Uterus (tissue), 2 donors: ENCODE measurements around the gene HRAS.

ENCODE experiments used
- POLR2A ChIP-seq, 2 donors: fragments of 450-650 bp; IDR thresholded peaks; one replicate each; pipeline ENCODE4 v1.6.1; 2016; ENCODE audit warnings: antibody characterized with exemption in 2 of 2, mild to moderate bottlenecking in 1 of 2, moderate library complexity in 1 of 2
- TF ChIP-seq, protein P1 (sequence below), 4 experiments: fragments of 200-600 bp in 2 of 4; fragments of 450-650 bp in 2 of 4; sonication (generic) in 2 of 4; IDR thresholded peaks; one replicate each; pipeline ENCODE4 v1.5.1; 2016 to 2019; ENCODE audit warnings: antibody characterized with exemption in 4 of 4, mild to moderate bottlenecking in 2 of 4, moderate library complexity in 1 of 4

DNA sequence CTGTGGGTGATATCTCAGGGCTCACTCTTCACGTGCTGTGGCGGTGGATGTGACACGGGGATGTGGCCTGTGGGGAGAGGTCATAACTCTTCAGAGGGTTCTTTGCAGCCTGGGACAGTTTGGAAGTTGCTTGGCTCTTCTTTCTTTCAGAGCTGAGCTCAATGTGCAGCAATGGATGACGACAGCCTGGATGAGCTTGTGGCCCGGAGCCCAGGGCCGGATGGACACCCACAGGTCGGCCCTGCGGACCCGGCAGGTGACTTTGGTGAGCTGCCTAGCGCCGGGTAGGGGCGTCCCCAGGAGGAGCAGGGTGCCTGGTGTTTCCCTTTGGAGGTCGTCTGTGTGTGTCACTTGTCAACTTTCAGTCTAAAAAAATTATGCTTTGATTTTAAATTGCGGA is 46.0 kb upstream of the HRAS start:
- TF ChIP-seq, protein P1, sequence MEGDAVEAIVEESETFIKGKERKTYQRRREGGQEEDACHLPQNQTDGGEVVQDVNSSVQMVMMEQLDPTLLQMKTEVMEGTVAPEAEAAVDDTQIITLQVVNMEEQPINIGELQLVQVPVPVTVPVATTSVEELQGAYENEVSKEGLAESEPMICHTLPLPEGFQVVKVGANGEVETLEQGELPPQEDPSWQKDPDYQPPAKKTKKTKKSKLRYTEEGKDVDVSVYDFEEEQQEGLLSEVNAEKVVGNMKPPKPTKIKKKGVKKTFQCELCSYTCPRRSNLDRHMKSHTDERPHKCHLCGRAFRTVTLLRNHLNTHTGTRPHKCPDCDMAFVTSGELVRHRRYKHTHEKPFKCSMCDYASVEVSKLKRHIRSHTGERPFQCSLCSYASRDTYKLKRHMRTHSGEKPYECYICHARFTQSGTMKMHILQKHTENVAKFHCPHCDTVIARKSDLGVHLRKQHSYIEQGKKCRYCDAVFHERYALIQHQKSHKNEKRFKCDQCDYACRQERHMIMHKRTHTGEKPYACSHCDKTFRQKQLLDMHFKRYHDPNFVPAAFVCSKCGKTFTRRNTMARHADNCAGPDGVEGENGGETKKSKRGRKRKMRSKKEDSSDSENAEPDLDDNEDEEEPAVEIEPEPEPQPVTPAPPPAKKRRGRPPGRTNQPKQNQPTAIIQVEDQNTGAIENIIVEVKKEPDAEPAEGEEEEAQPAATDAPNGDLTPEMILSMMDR (IDR thresholded peaks at IDR 0.05) = no peak
- TF ChIP-seq POLR2A (IDR thresholded peaks at IDR 0.05) = no peak
